Activated gamma-delta T cell treated with Interleukin-2 at 50 U/mL for 16 hours (primary cell): ENCODE measurements around the gene FRRS1.
A peak's percentile ranks its signal among the peaks of the same experiment; 100 is the strongest.
"Not testable (repeated sequence)": the region's sequence is repeated elsewhere in the genome, so short reads cannot be mapped to it uniquely, and the experiment has no call there.

Experiments used
- DNase-seq: peaks from one replicate; pipeline ENCODE4 v3.0.0-alpha.2; 2020

The FRRS1 gene

GRCh38 chr1:99766378-99766800 is at the start of gene FRRS1:
Gene FRRS1 (minus strand): TSS chr1:99766635. CDS start chr1:99748768, 17,867 bp downstream.
- DNase-seq: peak; percentile 20

DNA sequence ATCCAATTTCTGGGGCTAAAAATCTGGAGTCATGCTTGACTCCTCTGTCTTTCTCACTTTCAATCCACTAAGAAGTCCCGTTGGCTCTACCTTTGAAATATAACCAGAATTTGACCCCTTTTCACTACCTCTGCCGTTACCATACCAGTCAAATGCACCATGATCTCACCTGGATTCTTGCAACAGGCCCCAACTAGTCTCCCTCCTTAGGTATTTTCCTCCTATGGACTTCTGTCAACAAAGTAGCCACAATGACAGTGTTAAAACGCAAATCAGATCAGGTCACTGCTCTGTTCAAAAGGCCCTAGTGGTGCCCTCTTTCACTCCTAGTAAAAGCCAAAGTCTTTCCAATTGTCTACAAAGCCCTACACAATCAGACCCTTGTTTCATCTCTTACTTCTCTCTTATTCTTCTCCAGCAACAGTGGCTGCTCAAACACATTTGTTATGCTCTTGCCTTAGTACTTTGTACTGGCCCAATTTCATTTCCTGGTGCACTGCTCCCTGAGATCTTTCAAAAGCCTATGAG is 48.0 kb upstream of the FRRS1 start:
- no peak for DNase-seq

DNA sequence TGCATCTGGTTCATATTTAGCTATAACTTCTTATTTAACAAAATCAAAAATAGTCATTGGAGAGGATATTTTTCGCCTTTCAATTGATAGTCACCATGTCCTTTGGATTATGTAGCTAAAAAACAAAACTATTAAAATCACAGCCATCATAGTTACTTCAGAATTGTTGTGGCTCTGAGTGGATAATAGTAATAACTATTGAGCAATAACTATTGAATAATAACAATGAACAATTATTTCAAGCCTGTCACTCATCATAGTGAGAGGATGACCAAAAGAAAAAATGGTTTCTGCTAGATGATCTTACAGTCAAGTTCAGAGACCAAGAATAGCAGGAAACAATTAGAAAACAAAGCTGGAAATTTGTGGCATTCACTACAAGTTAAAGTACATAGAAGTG is 45.3 kb upstream of the FRRS1 start:
- DNase-seq: no peak

GRCh38 chr1:99811075-99811474 is 44.6 kb upstream of the FRRS1 start:
- no peak for DNase-seq

- peak; percentile 10 for DNase-seq
Observed at GRCh38 chr1:99808391-99809115, 42.1 kb upstream of the FRRS1 start.

DNA sequence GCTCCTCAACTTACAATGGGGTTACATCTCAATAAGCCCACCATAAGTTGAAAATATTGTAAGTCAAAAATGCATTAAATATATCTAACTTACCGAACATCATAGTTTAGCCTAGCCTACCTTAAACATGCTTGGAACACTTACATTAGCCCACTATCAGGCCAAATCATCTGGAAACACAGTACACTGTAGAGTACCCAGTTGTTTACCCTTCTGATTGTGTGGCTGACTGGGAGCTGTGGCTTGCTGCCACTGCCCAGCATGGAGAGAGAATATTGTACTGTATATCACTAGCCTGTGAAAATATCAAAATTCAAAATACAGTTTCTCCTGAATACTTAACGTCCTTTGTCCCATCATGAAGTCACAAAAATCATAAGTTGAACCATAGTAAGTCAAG is 40.4 kb upstream of the FRRS1 start:
- DNase-seq: no peak

- DNase-seq: no peak
Observed at GRCh38 chr1:99801584-99801983, 35.1 kb upstream of the FRRS1 start.

DNA sequence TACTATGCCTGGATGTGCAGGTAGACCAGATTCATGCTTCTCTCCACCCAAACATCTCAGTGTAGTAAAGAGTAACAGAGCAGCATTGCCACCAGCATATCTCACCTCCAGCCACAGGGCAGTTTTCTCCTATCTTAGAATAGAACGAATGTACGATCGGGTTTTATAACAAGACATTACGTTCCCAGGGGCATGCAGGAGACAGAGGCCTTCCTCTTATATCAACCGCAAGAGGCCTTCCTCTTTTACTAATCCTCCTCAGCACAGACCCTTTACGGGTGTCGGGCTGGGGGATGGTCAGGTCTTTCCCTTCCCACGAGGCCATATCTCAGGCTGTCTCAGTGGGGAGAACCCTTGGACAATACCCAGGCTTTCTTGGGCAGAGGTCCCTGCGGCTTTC is 27.4 kb upstream of the FRRS1 start:
- DNase-seq: not testable (repeated sequence)

DNA sequence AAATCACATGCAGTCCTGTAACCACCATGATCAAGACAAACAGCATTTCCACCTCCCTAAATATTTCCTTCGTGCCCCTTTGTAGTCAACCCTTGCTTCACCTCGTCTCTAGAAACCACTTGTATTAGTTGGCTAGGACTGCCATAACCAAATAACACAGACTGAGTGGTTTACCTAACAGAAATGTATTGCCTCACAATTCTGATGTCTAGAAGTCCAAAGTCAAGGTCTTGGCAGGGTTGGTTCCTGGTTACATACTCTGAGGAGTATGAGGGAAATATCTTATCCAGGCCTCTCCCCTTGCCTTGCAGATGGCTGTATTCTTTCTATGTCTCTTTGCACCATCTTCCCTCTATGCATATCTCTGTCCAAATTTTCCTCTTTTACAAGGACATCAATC is 23.3 kb upstream of the FRRS1 start:
- DNase-seq: no peak

- DNase-seq: no peak
Observed at GRCh38 chr1:99788896-99789295, 22.5 kb upstream of the FRRS1 start.

GRCh38 chr1:99786751-99787501 is 20.5 kb upstream of the FRRS1 start:
- DNase-seq: no peak

- DNase-seq: no peak
Observed at GRCh38 chr1:99784809-99785255, 18.4 kb upstream of the FRRS1 start.

DNA sequence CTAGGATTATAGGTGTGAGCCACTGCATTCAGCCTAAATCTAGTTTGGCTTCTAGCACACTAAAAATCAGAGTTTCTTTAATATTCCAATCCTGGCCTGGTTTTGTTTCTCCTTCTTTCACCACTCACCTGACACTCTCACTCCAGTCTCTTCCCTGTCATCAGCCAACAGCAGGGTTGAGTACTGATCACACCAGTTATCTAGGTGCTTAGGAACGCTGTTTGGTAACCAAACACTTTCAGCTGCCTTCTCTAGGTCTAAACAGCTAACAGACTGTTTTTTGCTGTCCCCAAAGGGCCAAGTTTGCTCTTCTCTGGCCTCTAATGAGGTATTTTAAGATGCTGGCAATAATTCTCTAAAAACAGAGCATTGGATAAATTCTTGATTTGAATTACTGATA is 17.7 kb upstream of the FRRS1 start:
- no peak for DNase-seq

DNA sequence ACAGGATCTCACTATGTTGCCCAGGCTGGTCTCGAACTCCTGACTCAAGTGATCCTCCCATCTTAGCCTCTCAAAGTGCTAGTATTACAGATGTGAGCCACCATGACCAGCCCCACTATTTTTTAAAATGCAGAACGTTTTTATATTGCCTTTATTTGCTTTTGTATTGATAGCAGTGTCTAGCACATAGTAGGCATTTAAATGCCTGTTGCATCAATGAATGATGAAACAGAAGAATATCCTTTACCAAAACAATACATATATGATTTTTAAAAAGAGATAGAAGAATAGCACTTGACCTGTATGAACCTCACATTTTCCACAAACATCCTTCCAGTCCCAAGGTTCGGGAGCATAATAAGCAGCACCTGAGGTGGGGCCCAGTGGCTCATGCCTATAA is 16.5 kb upstream of the FRRS1 start:
- no peak for DNase-seq

- no peak for DNase-seq
Observed at GRCh38 chr1:99782397-99782796, 16.0 kb upstream of the FRRS1 start.

DNA sequence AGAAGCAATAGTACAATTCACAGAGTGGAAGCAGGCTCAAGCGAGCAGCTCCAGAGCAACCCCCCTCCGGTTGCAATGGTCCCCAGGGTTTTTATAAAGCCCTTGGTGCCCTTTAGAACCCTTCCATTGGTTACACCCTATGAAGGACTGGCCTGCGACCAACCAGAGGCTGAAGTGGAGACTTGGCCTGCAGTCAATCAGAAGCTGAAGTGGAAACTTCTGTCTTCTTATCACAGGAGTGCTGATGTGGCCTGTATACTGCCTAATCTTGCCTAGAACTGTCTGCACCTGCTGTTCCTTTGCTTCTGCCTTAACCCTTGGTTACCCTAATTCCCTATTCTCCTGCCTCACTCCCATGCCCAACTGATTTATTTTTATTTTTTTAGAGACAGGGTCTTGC is 15.4 kb upstream of the FRRS1 start:
- no peak for DNase-seq

GRCh38 chr1:99777752-99778151 is 11.3 kb upstream of the FRRS1 start:
- DNase-seq: no peak

- no peak for DNase-seq
Observed at GRCh38 chr1:99776120-99776519, 9.7 kb upstream of the FRRS1 start.

DNA sequence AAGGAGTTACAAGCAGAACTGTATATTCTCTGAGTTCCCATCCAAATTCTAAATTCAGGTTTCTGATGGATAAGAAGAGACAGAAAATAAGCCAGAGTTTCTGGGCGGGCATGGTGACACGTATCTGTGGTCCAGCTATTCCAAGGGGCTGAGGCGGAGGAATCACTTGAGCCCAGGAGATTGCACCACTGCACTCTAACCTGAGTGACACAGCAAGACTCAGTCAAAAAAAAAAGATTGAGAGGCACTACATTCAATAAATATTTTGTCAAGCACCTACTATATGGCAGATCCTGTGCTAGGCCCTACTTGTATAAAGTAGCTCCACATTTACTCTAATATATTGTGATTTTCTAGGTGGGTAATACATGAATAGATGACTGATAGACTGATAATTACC is 6.4 kb upstream of the FRRS1 start:
- no peak for DNase-seq

GRCh38 chr1:99771513-99771918 is 5.1 kb upstream of the FRRS1 start:
- no peak for DNase-seq

- no peak for DNase-seq
Observed at GRCh38 chr1:99768524-99769245, 2.2 kb upstream of the FRRS1 start.

GRCh38 chr1:99768104-99768503 is 1.7 kb upstream of the FRRS1 start:
- no peak for DNase-seq

- no peak for DNase-seq
Observed at GRCh38 chr1:99764909-99765308, 1.5 kb downstream of the FRRS1 start.

DNA sequence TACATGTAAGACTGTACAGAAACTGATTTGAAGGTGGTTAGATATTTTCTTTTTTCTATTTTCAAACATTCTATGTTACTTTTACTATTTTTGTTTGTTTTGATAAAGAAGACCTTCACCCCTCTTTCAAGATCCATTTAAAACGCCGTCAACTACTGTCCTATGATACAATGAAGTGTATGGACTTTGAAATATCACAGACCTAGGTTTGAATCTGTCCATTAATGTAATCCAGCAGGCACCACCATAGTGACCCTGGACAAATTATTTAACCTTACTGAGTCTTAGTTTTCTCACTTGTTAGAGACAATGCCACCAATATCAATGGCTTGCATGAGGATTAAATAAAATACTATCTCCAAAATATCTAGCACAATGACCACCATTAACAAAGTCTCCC is 2.0 kb downstream of the FRRS1 start:
- DNase-seq: no peak
